ENCODE measurements around the gene GPR84. TPM values are rescaled to one million over a fixed set of nuclear protein-coding genes. Genes with fewer than 3 reads are reported as not detected.

GPR84 gene
- total and polyA plus RNA-seq, 2 donors (not counting 1 experiment from before 2014, with no cell fraction given): 0.16 TPM; not detected in 1

- Histone ChIP-seq H2AFZ (ENCODE audit: insufficient read depth, low read depth, low read length, poor library complexity, severe bottlenecking) (peak overlapping the region; percentile 63), H3K4me1 (ENCODE audit: control insufficient read depth in 2 of 2, insufficient read depth in 2 of 2, low read length in 2 of 2) (peaks cover 60 to 66% of the 10 kb centered on the region in 2 donors), H3K79me2 (ENCODE audit: control insufficient read depth, insufficient read depth, low read length) (peaks cover 3% of the 10 kb centered on the region), H3K27ac (ENCODE audit: low read length in 2 of 2) (peak overlapping the region; percentile 66 to 78), H3K36me3 (replicated peaks in 1 of 2; ENCODE audit: control extremely low read depth in 1 of 2, control insufficient read depth in 1 of 2, extremely low read depth in 1 of 2, insufficient read depth in 2 of 2, low read length in 1 of 2) (no peaks in the 10 kb centered on the region), H3K9ac (ENCODE audit: low read length) (peak overlapping the region; percentile 56), H3K9me3 (ENCODE audit: control extremely low read depth in 1 of 3, control insufficient read depth in 2 of 3, insufficient read depth in 1 of 3, low read length in 2 of 3) (no peaks in the 10 kb centered on the region), H3K27me3 (replicated peaks in 1 of 4; ENCODE audit: control extremely low read depth in 1 of 4, control insufficient read depth in 3 of 4, insufficient read depth in 4 of 4, low read length in 3 of 4) (no peaks in the 10 kb centered on the region), H3K4me3 (ENCODE audit: control extremely low read depth in 1 of 5, extremely low read depth in 1 of 5, insufficient read depth in 1 of 5, low read depth in 2 of 5, low read length in 4 of 5) (peak overlapping the region in 4 of 5 experiments; percentile 25 to 57 (median 42)), H4K20me1 (ENCODE audit: control insufficient read depth, insufficient read depth, low read length, poor library complexity, severe bottlenecking) (no peaks in the 10 kb centered on the region), H3K4me2 (replicated peaks; ENCODE audit: low read depth, low read length, poor library complexity, severe bottlenecking) (peak overlapping the region; percentile 85)
- TF ChIP-seq CTCF (IDR thresholded peaks at IDR 0.05) (no peak), EZH2 (IDR thresholded peaks at IDR 0.05; ENCODE audit: borderline replicate concordance, insufficient read depth, low read depth, low read length, poor library complexity, severe bottlenecking) (no peak)
- H3K9me3 Mint-ChIP-seq (ENCODE audit: insufficient read depth): no peaks in the 10 kb centered on the region
- H3K4me1 Mint-ChIP-seq: peaks cover 63% of the 10 kb centered on the region
- ChIA-PET POLR2A (interaction anchor here (0.6 kb wide), 1 partner anchor 358 kb away, joined by 3 read pairs; no protein-coding TSS in a partner anchor), CTCF (interaction anchor here (0.7 to 14.7 kb wide), 4 partner anchors 12 to 35 kb away, joined by 3 to 297 read pairs (median 56); no protein-coding TSS in a partner anchor)
- H3K27ac Mint-ChIP-seq: peak overlapping the region; percentile 61
- H3K4me3 Mint-ChIP-seq: peak overlapping the region; percentile 82
- whole genome bisulfite sequencing (ENCODE audit: insufficient coverage): 60% methylated on average over 2 of the region's 3 CpGs
- ATAC-seq (ENCODE audit: low read depth) (peak; percentile 17), DNase-seq (peak; percentile 41)
- H3K27me3 Mint-ChIP-seq: no peaks in the 10 kb centered on the region
- intact Hi-C loops (cut with micrococcal nuclease): loop anchor here (1.0 kb wide), 1 partner anchor 8 kb away; no protein-coding TSS in a partner anchor
These were observed 48.5 kb upstream of the GPR84 start for GRCh38 chr12:54412786-54413185.

- intact Hi-C loops (cut with micrococcal nuclease): no loop called here
- no peaks in the 10 kb centered on the region for H3K36me3 ChIP-seq (replicated peaks in 1 of 2; ENCODE audit: control extremely low read depth in 1 of 2, control insufficient read depth in 1 of 2, extremely low read depth in 1 of 2, insufficient read depth in 2 of 2, low read length in 1 of 2)
- H3K27ac ChIP-seq (ENCODE audit: low read length in 2 of 2): peak overlapping the region; percentile 66 to 78
- DNase-seq (no peak), ATAC-seq (ENCODE audit: low read depth) (no peak)
- ChIA-PET POLR2A (interaction anchor here (1.8 kb wide), 1 partner anchor 13 kb away, joined by 4 read pairs; no protein-coding TSS in a partner anchor), CTCF (interaction anchor here (0.6 to 14.7 kb wide), 4 partner anchors 12 to 96 kb away, joined by 4 to 297 read pairs (median 56); no protein-coding TSS in a partner anchor)
- no peaks in the 10 kb centered on the region for H3K79me2 ChIP-seq (ENCODE audit: control insufficient read depth, insufficient read depth, low read length)
- H3K4me1 ChIP-seq (ENCODE audit: control insufficient read depth in 2 of 2, insufficient read depth in 2 of 2, low read length in 2 of 2): peaks cover 58 to 66% of the 10 kb centered on the region in 2 donors
- no peaks in the 10 kb centered on the region for H3K9me3 ChIP-seq (ENCODE audit: control extremely low read depth in 1 of 3, control insufficient read depth in 2 of 3, insufficient read depth in 1 of 3, low read length in 2 of 3)
- Mint-ChIP-seq H3K27me3 (no peaks in the 10 kb centered on the region), H3K4me3 (peak overlapping the region; percentile 82), H3K4me1 (peaks cover 59% of the 10 kb centered on the region), H3K27ac (peak overlapping the region; percentile 61), H3K9me3 (ENCODE audit: insufficient read depth) (no peaks in the 10 kb centered on the region)
- peak overlapping the region; percentile 63 for H2AFZ ChIP-seq (ENCODE audit: insufficient read depth, low read depth, low read length, poor library complexity, severe bottlenecking)
- peak overlapping the region in 1 of 5 experiments; percentile 57 for H3K4me3 ChIP-seq (ENCODE audit: control extremely low read depth in 1 of 5, extremely low read depth in 1 of 5, insufficient read depth in 1 of 5, low read depth in 2 of 5, low read length in 4 of 5)
- H4K20me1 ChIP-seq (ENCODE audit: control insufficient read depth, insufficient read depth, low read length, poor library complexity, severe bottlenecking): no peaks in the 10 kb centered on the region
- peak overlapping the region; percentile 85 for H3K4me2 ChIP-seq (replicated peaks; ENCODE audit: low read depth, low read length, poor library complexity, severe bottlenecking)
- H3K27me3 ChIP-seq (replicated peaks in 1 of 4; ENCODE audit: control extremely low read depth in 1 of 4, control insufficient read depth in 3 of 4, insufficient read depth in 4 of 4, low read length in 3 of 4): no peaks in the 10 kb centered on the region
- 33% methylated on average over 1 of the region's 4 CpGs for WGBS (ENCODE audit: insufficient coverage)
- TF ChIP-seq CTCF (IDR thresholded peaks at IDR 0.05) (no peak), EZH2 (IDR thresholded peaks at IDR 0.05; ENCODE audit: borderline replicate concordance, insufficient read depth, low read depth, low read length, poor library complexity, severe bottlenecking) (no peak)
- H3K9ac ChIP-seq (ENCODE audit: low read length): peak overlapping the region; percentile 56
These were observed 48.1 kb upstream of the GPR84 start for GRCh38 chr12:54412348-54412747.
